DND-41 (cell line): Measurements from ENCODE around the gene RGS6.

Experiments used
- ATAC-seq: fragments of 200-7000 bp; cut with Tn5 transposase; 3 replicates; pipeline ENCODE4 v1.9.1; 2021; ENCODE audit warnings: low read depth; ENCODE audit not compliant: insufficient read depth
- DNase-seq: peaks from one replicate; pipeline ENCODE4 v3.0.0-alpha.2; 2020
- H2AFZ ChIP-seq: 2 replicates; pipeline ENCODE4 v1.6.0; 2012; ENCODE audit warnings: low read depth, low read length
- H3K27ac ChIP-seq: 2 replicates; pipeline ENCODE4 v1.5.1; 2012; ENCODE audit warnings: low read length, inconsistent platforms
- H3K27me3 ChIP-seq: fragments of 200-600 bp; sonication (generic); 2 replicates; pipeline ENCODE4 v1.6.0; 2012; ENCODE audit warnings: low read length, mild to moderate bottlenecking, inconsistent platforms; ENCODE audit not compliant: insufficient read depth, poor library complexity
- H3K36me3 ChIP-seq: 2 replicates; pipeline ENCODE4 v1.5.1; 2012; ENCODE audit warnings: low read length, inconsistent platforms; ENCODE audit not compliant: insufficient read depth
- H3K4me1 ChIP-seq: 2 replicates; pipeline ENCODE4 v1.5.1; 2012; ENCODE audit warnings: mild to moderate bottlenecking, low read length; ENCODE audit not compliant: insufficient read depth
- H3K4me2 ChIP-seq: 2 replicates; pipeline ENCODE4 v1.6.0; 2012; ENCODE audit warnings: mild to moderate bottlenecking, moderate library complexity, low read length, inconsistent platforms; ENCODE audit not compliant: insufficient read depth
- H3K4me3 ChIP-seq, 2 experiments: fragments of 200-600 bp in 1 of 2; shearing (Covaris generic) in 1 of 2; 2 replicates each; pipeline ENCODE4 v1.5.1; 2012 to 2016; ENCODE audit warnings: inconsistent platforms in 2 of 2, low read length in 2 of 2, mild to moderate bottlenecking in 2 of 2, low read depth in 1 of 2, moderate library complexity in 1 of 2
- H3K79me2 ChIP-seq: 2 replicates; pipeline ENCODE4 v1.6.0; 2012; ENCODE audit warnings: low read length, inconsistent platforms; ENCODE audit not compliant: insufficient read depth
- H3K9ac ChIP-seq: 2 replicates; pipeline ENCODE4 v1.6.0; 2012; ENCODE audit warnings: low read depth, mild to moderate bottlenecking, inconsistent platforms, low read length, moderate library complexity
- H3K9me3 ChIP-seq: 2 replicates; pipeline ENCODE4 v1.5.1; 2012; ENCODE audit warnings: low read length, moderate library complexity, mild to moderate bottlenecking, inconsistent platforms; ENCODE audit not compliant: insufficient read depth, severe bottlenecking
- H4K20me1 ChIP-seq: 2 replicates; pipeline ENCODE4 v1.6.0; 2012; ENCODE audit warnings: low read length; ENCODE audit not compliant: insufficient read depth
- EZH2 ChIP-seq: IDR thresholded peaks from 3 replicates; pipeline ENCODE4 v1.6.1; 2012; ENCODE audit warnings: borderline replicate concordance, low read depth, mild to moderate bottlenecking, moderate library complexity, low read length, inconsistent platforms; ENCODE audit not compliant: severe bottlenecking
- TF ChIP-seq, protein P1 (sequence below): IDR thresholded peaks from 2 replicates; pipeline ENCODE4 v1.5.1; 2012; ENCODE audit warnings: borderline replicate concordance, low read length, moderate library complexity, mild to moderate bottlenecking; ENCODE audit not compliant: poor library complexity, severe bottlenecking; ENCODE audit errors: extremely low read depth

RGS6 gene

DNA sequence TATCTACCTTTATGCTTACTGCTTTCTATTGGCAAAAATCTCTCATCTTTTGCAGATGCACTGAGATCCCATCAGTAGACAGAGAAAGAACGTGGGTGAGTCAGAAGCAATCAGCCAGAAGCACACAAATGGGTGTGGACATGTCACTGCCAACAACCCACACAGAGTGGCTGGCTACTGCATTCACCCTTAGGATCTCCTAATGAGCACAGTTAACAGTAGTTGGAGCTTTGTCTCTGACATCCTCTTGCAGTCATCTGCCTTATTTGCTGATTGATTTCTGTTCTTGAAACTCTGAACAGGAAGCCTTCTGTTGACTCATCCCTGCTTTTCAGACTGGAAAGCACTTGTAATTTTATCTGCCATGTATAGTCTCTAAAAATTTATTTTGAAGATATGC, 117.2 kb downstream of the RGS6 start:
- no peaks in the 10 kb centered on the region for H3K9me3 ChIP-seq
- H3K9ac ChIP-seq: no peak overlapping the region
- H3K4me2 ChIP-seq: no peak overlapping the region
- no peak overlapping the region for H2AFZ ChIP-seq
- no peaks in the 10 kb centered on the region for H3K4me1 ChIP-seq
- ATAC-seq: no peak
- no peak for DNase-seq
- H3K79me2 ChIP-seq: no peaks in the 10 kb centered on the region
- H3K36me3 ChIP-seq: no peaks in the 10 kb centered on the region
- no peaks in the 10 kb centered on the region for H4K20me1 ChIP-seq
- TF ChIP-seq, protein P1, sequence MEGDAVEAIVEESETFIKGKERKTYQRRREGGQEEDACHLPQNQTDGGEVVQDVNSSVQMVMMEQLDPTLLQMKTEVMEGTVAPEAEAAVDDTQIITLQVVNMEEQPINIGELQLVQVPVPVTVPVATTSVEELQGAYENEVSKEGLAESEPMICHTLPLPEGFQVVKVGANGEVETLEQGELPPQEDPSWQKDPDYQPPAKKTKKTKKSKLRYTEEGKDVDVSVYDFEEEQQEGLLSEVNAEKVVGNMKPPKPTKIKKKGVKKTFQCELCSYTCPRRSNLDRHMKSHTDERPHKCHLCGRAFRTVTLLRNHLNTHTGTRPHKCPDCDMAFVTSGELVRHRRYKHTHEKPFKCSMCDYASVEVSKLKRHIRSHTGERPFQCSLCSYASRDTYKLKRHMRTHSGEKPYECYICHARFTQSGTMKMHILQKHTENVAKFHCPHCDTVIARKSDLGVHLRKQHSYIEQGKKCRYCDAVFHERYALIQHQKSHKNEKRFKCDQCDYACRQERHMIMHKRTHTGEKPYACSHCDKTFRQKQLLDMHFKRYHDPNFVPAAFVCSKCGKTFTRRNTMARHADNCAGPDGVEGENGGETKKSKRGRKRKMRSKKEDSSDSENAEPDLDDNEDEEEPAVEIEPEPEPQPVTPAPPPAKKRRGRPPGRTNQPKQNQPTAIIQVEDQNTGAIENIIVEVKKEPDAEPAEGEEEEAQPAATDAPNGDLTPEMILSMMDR: no peak
- no peak for TF ChIP-seq EZH2
- H3K4me3 ChIP-seq: no peak overlapping the region
- H3K27me3 ChIP-seq: peaks cover 13% of the 10 kb centered on the region
- H3K27ac ChIP-seq: no peak overlapping the region

DNA sequence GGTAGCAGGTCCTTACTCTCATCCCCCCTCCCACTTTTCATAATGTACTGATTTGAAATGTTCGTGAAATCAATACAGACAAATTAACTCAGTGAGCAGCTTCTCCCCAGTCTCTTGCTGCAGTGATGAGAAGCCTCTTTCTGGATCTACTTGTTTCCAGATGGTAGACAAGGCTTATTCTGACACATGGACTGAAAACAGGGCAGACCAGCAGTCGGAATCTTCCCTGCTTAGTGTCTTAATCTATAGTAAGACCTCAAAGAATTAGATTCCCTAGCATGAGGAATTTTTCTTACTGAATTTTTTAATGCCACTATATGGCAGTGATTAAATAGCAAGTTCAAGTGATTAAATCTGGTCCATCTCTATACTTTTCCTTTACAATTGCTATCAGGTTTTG, 120.1 kb downstream of the RGS6 start:
- ATAC-seq (no peak), DNase-seq (no peak)
- no peak overlapping the region for H3K27ac ChIP-seq
- H3K27me3 ChIP-seq: peaks cover 24% of the 10 kb centered on the region
- H3K4me3 ChIP-seq: no peak overlapping the region
- H3K9ac ChIP-seq: no peak overlapping the region
- no peaks in the 10 kb centered on the region for H3K4me1 ChIP-seq
- no peaks in the 10 kb centered on the region for H3K36me3 ChIP-seq
- H3K79me2 ChIP-seq: no peaks in the 10 kb centered on the region
- H4K20me1 ChIP-seq: no peaks in the 10 kb centered on the region
- H3K9me3 ChIP-seq: no peaks in the 10 kb centered on the region
- TF ChIP-seq EZH2: no peak
- TF ChIP-seq, protein P1: no peak
- no peak overlapping the region for H2AFZ ChIP-seq
- no peak overlapping the region for H3K4me2 ChIP-seq

DNA sequence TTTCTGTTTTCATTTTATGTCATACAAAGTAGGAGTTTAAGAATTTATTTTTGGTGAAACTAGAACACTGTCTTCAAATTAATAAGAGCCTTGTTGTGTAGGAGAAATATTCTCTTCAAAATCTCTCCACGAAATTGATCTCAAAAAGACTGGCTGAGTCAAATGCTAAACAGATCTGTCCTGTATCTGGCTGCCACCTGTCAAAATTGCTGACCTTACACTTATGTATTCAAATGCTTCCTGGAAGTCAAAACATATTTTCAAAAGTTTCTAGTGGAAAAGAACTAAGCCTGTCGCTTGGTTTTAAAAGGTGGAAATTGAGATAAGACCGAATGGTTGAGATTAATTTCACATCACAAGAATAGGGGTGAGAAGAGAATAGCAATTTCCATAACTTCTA, 121.4 kb downstream of the RGS6 start:
- Histone ChIP-seq H3K4me1 (no peaks in the 10 kb centered on the region), H2AFZ (no peak overlapping the region), H3K79me2 (no peaks in the 10 kb centered on the region), H3K4me3 (no peak overlapping the region), H4K20me1 (no peaks in the 10 kb centered on the region), H3K27me3 (peaks cover 24% of the 10 kb centered on the region), H3K9ac (no peak overlapping the region), H3K27ac (no peak overlapping the region), H3K4me2 (no peak overlapping the region), H3K36me3 (no peaks in the 10 kb centered on the region), H3K9me3 (no peaks in the 10 kb centered on the region)
- DNase-seq: no peak
- no peak for TF ChIP-seq EZH2
- TF ChIP-seq, protein P1: no peak
- no peak for ATAC-seq

DNA sequence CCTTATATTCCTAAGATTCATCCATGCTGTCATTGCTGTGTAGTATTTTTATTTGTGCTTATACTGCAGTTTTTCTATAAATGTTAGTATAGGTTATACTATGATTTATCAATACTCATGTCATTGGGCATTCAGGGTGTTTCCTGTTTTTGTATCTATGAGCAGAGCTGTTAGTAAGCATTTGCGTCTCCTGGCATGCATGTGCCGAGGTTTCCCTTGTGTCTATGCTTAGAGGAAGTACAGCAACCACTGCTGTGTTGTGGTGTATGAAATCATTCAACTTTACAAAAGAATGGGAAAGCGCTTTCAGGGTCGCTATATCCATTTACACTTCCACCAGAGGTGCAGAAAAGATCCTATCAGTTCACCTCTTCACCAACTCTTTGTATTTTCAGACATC, 122.7 kb downstream of the RGS6 start:
- no peaks in the 10 kb centered on the region for H3K9me3 ChIP-seq
- no peaks in the 10 kb centered on the region for H3K36me3 ChIP-seq
- H3K4me3 ChIP-seq: no peak overlapping the region
- H3K27ac ChIP-seq: no peak overlapping the region
- TF ChIP-seq EZH2: no peak
- TF ChIP-seq, protein P1: no peak
- H3K79me2 ChIP-seq: no peaks in the 10 kb centered on the region
- H2AFZ ChIP-seq: no peak overlapping the region
- ATAC-seq (peak; percentile 19; the same call in 1 of the 3 replicates), DNase-seq (no peak)
- H4K20me1 ChIP-seq: no peaks in the 10 kb centered on the region
- H3K4me2 ChIP-seq: no peak overlapping the region
- no peaks in the 10 kb centered on the region for H3K4me1 ChIP-seq
- no peak overlapping the region for H3K9ac ChIP-seq
- peaks cover 18% of the 10 kb centered on the region for H3K27me3 ChIP-seq
